KMS-11 (cell line): ENCODE data around the gene ARHGEF39.

ENCODE experiments used
- H2AFZ ChIP-seq: fragments of 200-600 bp; sonication (generic); 2 replicates; pipeline ENCODE4 v1.6.1; 2016; ENCODE audit warnings: antibody characterized with exemption, mixed run types, low read depth
- H3K27ac ChIP-seq: fragments of 200-600 bp; sonication (generic); 2 replicates; pipeline ENCODE4 v1.6.1; 2016; ENCODE audit warnings: mild to moderate bottlenecking, mixed run types
- H3K27me3 ChIP-seq: fragments of 200-600 bp; sonication (generic); 2 replicates; pipeline ENCODE4 v1.6.1; 2017; ENCODE audit warnings: mild to moderate bottlenecking, low read depth, mixed run types, moderate library complexity; ENCODE audit not compliant: insufficient read depth
- H3K36me3 ChIP-seq: fragments of 200-600 bp; sonication (generic); 2 replicates; pipeline ENCODE4 v1.6.1; 2017; ENCODE audit warnings: mild to moderate bottlenecking, mixed run types; ENCODE audit not compliant: insufficient read depth
- H3K4me1 ChIP-seq: fragments of 200-600 bp; sonication (generic); 2 replicates; pipeline ENCODE4 v1.6.1; 2016; ENCODE audit warnings: mild to moderate bottlenecking, low read depth, mixed run types; ENCODE audit not compliant: poor library complexity, severe bottlenecking
- H3K4me2 ChIP-seq: fragments of 200-600 bp; sonication (generic); 2 replicates; pipeline ENCODE4 v1.7.0; 2016; ENCODE audit warnings: mild to moderate bottlenecking, mixed run types
- H3K4me3 ChIP-seq: fragments of 200-600 bp; sonication (generic); IDR thresholded peaks from 2 replicates; pipeline ENCODE4 v1.6.1; 2017; ENCODE audit warnings: low read depth, low read length, mixed read lengths; ENCODE audit not compliant: insufficient read depth
- H3K79me2 ChIP-seq: fragments of 200-600 bp; sonication (generic); 2 replicates; pipeline ENCODE4 v1.6.1; 2016; ENCODE audit warnings: low read depth, mixed run types; ENCODE audit not compliant: insufficient read depth
- H3K9ac ChIP-seq: fragments of 200-600 bp; sonication (generic); 2 replicates; pipeline ENCODE4 v1.6.1; 2016; ENCODE audit warnings: mild to moderate bottlenecking, mixed run types
- H4K20me1 ChIP-seq: fragments of 200-600 bp; sonication (generic); 2 replicates; pipeline ENCODE4 v1.6.1; 2016; ENCODE audit warnings: mild to moderate bottlenecking, mixed run types; ENCODE audit not compliant: insufficient read depth
- TF ChIP-seq, protein P1 (sequence below): fragments of 200-600 bp; sonication (generic); conservative IDR thresholded peaks from 2 replicates; pipeline ENCODE4 v1.6.1; 2017; ENCODE audit warnings: low read depth, mild to moderate bottlenecking, antibody characterized with exemption, low read length, moderate library complexity, mixed read lengths

ARHGEF39 gene

GRCh38 chr9:35659340-35659739 is 5.7 kb downstream of the ARHGEF39 start:
- Histone ChIP-seq H2AFZ (peak overlapping the region; percentile 65; the same call in 1 of the 2 replicates), H4K20me1 (no peaks in the 10 kb centered on the region), H3K79me2 (no peaks in the 10 kb centered on the region; the same call in 1 of the 2 replicates), H3K9ac (no peak overlapping the region; the same call in 1 of the 2 replicates), H3K4me1 (peaks cover 21% of the 10 kb centered on the region), H3K4me2 (peak overlapping the region; percentile 84), H3K36me3 (no peaks in the 10 kb centered on the region), H3K27me3 (no peaks in the 10 kb centered on the region), H3K4me3 (no peak overlapping the region), H3K27ac (no peak overlapping the region)
- TF ChIP-seq, protein P1, sequence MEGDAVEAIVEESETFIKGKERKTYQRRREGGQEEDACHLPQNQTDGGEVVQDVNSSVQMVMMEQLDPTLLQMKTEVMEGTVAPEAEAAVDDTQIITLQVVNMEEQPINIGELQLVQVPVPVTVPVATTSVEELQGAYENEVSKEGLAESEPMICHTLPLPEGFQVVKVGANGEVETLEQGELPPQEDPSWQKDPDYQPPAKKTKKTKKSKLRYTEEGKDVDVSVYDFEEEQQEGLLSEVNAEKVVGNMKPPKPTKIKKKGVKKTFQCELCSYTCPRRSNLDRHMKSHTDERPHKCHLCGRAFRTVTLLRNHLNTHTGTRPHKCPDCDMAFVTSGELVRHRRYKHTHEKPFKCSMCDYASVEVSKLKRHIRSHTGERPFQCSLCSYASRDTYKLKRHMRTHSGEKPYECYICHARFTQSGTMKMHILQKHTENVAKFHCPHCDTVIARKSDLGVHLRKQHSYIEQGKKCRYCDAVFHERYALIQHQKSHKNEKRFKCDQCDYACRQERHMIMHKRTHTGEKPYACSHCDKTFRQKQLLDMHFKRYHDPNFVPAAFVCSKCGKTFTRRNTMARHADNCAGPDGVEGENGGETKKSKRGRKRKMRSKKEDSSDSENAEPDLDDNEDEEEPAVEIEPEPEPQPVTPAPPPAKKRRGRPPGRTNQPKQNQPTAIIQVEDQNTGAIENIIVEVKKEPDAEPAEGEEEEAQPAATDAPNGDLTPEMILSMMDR = no peak

DNA sequence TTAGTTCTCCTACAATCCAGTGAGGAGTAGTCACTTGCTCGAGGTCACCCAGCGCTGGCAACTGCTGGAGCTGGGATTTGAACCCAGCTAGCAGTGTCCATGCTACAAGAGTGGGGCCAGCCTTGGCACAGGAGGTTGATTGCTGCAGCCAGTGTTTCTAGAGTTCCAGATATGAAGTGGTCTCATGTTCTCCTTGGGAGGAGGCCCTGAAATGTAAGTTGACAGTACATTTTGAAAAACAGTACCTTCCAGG is 6.1 kb downstream of the ARHGEF39 start:
- Histone ChIP-seq H3K79me2 (no peaks in the 10 kb centered on the region; the same call in 1 of the 2 replicates), H3K4me3 (peak overlapping the region; percentile 46), H3K4me1 (peaks cover 18% of the 10 kb centered on the region), H3K27ac (peak overlapping the region; percentile 81), H3K27me3 (no peaks in the 10 kb centered on the region), H3K36me3 (no peaks in the 10 kb centered on the region), H3K4me2 (peak overlapping the region; percentile 84), H3K9ac (peak overlapping the region; percentile 75), H4K20me1 (no peaks in the 10 kb centered on the region), H2AFZ (peak overlapping the region; percentile 65)
- TF ChIP-seq, protein P1 = no peak

DNA sequence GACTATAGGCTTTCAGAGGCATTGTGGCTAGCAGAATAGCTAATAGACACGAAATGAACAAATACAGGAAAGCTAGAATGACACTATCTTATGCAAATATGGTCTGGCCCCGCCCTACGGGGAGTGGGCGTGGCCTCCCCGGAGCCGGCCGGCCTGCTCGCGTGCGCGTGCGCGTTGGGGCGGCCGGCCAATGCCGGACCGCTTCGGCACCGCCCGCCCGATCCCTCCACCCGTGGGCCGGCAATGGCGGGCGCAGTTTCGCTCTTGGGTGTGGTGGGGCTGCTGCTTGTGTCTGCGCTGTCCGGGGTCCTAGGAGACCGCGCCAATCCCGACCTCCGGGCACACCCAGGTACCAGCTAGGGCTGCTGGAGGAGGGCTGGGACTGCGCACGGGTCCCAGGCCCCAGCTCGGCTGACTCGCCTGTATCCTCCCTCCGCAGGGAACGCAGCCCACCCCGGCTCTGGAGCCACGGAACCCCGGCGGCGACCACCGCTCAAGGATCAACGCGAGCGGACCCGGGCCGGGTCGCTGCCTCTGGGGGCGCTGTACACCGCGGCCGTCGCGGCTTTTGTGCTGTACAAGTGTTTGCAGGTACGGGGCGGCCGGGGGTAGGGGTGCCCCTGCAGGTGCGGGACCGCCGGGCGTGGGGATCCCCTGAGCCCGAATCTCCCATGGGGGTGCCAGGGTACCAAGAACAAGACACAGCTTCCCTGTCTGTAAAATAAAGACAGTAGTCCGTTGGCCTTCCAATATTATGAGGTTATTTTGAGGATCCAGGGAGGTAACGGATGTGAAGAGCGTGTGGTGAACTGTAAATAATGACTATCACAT is 6.6 kb downstream of the ARHGEF39 start, which contains the start of gene CCDC107:
TSS of gene CCDC107 (plus strand) at position 156 of the 831 bp plus-strand sequence. CDS start at position 244, 88 bp downstream.
- H3K4me1 ChIP-seq = peaks cover 18% of the 10 kb centered on the region
- H2AFZ ChIP-seq = peak within 1 kb of the TSS; percentile 65

DNA sequence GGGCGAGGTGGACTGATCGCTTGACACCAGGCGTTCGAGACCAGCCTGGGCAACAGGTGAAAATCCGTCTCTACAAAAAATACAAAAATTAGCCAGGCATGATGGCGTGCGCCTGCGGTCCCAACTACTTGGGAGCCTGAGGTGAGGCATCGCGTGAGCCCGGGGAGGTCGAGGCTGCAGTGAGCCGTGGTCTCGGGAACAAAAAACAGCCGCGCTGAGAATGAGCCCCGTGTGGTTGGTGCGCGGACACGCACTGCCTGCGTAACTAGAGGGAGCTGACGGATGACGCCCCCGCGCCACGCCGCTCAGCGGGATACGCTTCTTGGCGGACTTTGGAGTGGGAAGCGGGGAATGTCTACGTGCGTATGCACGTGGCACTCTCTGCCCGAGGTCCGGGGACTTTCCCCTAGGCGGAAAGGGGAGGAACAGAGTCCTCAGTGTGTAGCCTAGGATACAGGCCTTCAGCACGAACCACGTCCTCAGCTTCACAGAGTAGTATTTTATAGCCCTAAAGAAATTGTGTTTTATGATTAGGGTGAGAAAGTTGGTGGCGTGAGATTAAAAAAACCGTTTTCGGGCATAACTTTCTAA is 7.4 kb downstream of the ARHGEF39 start, which contains the start of gene RMRP:
TSS of gene RMRP (minus strand) at position 474 of the 591 bp plus-strand sequence.
- TF ChIP-seq, protein P1 = no peak
- peak within 1 kb of the TSS; percentile 81 for H3K27ac ChIP-seq
- H4K20me1 ChIP-seq = no peaks in the 10 kb centered on the region
- no peaks in the 10 kb centered on the region for H3K27me3 ChIP-seq
- H3K79me2 ChIP-seq = no peaks in the 10 kb centered on the region; the same call in 1 of the 2 replicates
- H2AFZ ChIP-seq = peak within 1 kb of the TSS; percentile 65
- H3K9ac ChIP-seq = peak within 1 kb of the TSS; percentile 75
- peaks cover 18% of the 10 kb centered on the region for H3K4me1 ChIP-seq
- peak within 1 kb of the TSS; percentile 84 for H3K4me2 ChIP-seq
- H3K36me3 ChIP-seq = no peaks in the 10 kb centered on the region
- H3K4me3 ChIP-seq = peak within 1 kb of the TSS; percentile 46

More for the DNA sequence above, 6.6 kb downstream of the ARHGEF39 start, which contains the start of gene CCDC107:
- no peaks in the 10 kb centered on the region; the same call in 1 of the 2 replicates for H3K79me2 ChIP-seq
- TF ChIP-seq, protein P1 = peak; percentile 64
- peak within 1 kb of the TSS; percentile 81 for H3K27ac ChIP-seq
- peak within 1 kb of the TSS; percentile 75 for H3K9ac ChIP-seq
- H3K27me3 ChIP-seq = no peaks in the 10 kb centered on the region
- H3K36me3 ChIP-seq = no peaks in the 10 kb centered on the region
- H3K4me3 ChIP-seq = peak within 1 kb of the TSS; percentile 46
- H4K20me1 ChIP-seq = no peaks in the 10 kb centered on the region
- H3K4me2 ChIP-seq = peak within 1 kb of the TSS; percentile 84
